SK-N-MC (cell line): ENCODE measurements around the gene KRTAP10-7.
"Not testable (repeated sequence)": the region's sequence is repeated elsewhere in the genome, so short reads cannot be mapped to it uniquely, and the experiment has no call there.

ENCODE experiments used
- DNase-seq: peaks from one replicate; pipeline ENCODE4 v3.0.0-alpha.2; 2011; ENCODE audit warnings: low read depth, low spot score
- H3K27ac ChIP-seq: fragments of 200-600 bp; sonication (generic); 2 replicates; pipeline ENCODE4 v1.5.1; 2016; ENCODE audit warnings: mixed run types
- H3K36me3 ChIP-seq: fragments of 200-600 bp; sonication (generic); 2 replicates; pipeline ENCODE4 v1.6.1; 2017; ENCODE audit warnings: antibody characterized with exemption, low read length, mixed read lengths; ENCODE audit not compliant: insufficient read depth
- H3K4me3 ChIP-seq: fragments of 200-600 bp; sonication (generic); 2 replicates; pipeline ENCODE4 v1.5.1; 2016
- H3K9ac ChIP-seq: fragments of 200-600 bp; sonication (generic); 2 replicates; pipeline ENCODE4 v1.8.0; 2017; ENCODE audit warnings: mixed run types, mixed read lengths; ENCODE audit not compliant: insufficient read length
- H3K9me3 ChIP-seq: fragments of 200-600 bp; sonication (generic); 2 replicates; pipeline ENCODE4 v1.6.1; 2017; ENCODE audit warnings: low read depth, mild to moderate bottlenecking, antibody characterized with exemption, low read length, moderate library complexity, mixed read lengths
- EZH2 ChIP-seq: fragments of 200-600 bp; sonication (generic); IDR thresholded peaks from one replicate; pipeline ENCODE4 v1.6.1; 2017; ENCODE audit warnings: antibody characterized with exemption
- FOXP2 ChIP-seq: optimal IDR thresholded peaks from 2 replicates; pipeline ENCODE3; 2011; ENCODE audit warnings: mild to moderate bottlenecking, moderate library complexity; ENCODE audit not compliant: insufficient read depth; ENCODE audit errors: extremely low read length, control extremely low read depth
- POLR2AphosphoS5 ChIP-seq: IDR thresholded peaks from 2 replicates; pipeline ENCODE4 v1.6.1; 2012; ENCODE audit warnings: mild to moderate bottlenecking, low read depth, low read length, borderline replicate concordance

Gene KRTAP10-7, protein sequence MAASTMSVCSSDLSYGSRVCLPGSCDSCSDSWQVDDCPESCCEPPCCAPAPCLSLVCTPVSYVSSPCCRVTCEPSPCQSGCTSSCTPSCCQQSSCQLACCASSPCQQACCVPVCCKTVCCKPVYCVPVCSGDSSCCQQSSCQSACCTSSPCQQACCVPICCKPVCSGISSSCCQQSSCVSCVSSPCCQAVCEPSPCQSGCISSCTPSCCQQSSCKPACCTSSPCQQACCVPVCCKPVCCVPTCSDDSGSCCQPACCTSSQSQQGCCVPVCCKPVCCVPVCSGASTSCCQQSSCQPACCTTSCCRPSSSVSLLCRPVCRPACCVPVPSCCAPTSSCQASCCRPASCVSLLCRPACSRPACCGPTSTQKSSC

DNA sequence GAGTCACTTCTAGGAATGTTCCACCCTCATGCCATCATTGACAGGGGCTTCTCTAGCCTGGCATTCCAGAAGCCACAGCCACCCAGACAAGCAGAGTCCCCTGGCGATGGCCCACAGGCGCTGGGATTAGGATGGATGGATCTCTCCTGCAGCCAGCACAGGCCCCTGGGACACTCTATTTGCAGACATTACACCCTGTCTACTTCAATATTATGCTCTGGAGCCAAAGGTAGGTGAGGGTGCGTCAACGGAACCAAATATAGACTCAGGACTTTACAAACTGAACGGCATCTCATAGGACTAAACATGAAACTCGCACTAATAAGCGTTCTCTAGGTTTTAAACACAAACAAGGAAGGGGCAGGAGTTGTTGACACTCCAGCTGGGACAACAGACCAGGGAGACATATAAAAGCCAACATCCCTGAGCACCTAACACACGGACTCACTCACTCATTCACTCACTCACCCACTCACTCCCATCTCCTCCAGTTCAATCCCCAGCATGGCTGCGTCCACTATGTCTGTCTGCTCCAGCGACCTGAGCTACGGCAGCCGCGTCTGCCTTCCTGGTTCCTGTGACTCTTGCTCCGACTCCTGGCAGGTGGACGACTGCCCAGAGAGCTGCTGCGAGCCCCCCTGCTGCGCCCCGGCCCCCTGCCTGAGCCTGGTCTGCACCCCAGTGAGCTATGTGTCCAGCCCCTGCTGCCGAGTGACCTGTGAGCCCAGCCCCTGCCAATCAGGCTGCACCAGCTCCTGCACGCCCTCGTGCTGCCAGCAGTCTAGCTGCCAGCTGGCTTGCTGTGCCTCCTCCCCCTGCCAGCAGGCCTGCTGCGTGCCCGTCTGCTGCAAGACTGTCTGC is at the start of gene KRTAP10-7:
Gene KRTAP10-7, plus strand, starts transcription at position 480 of the 861 bp plus-strand sequence. Its CDS starts 25 bp downstream, at position 505.
- DNase-seq, H3K27ac ChIP-seq, H3K9ac ChIP-seq, H3K4me3 ChIP-seq, H3K9me3 ChIP-seq: not testable (repeated sequence)
- H3K36me3 ChIP-seq, result peaks cover 13% of the 10 kb centered on the region

DNA sequence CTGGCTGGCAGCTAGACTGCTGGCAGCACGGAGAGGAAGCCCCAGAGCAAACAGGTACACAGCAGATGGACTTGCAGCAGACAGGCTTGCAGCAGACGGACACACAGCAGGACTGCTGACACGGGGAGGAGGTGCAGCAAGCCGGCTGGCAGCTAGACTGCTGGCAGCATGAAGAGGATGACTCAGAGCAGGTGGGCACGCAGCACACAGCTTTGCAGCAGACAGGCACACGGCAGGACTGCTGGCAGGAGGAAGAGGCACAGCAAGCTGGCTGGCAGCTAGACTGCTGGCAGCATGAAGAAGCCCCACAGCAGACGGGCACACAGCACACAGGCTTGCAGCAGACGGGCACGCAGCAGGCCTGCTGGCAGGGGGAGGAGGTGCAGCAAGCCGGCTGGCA is 49.6 kb upstream of the KRTAP10-7 start:
- Histone ChIP-seq H3K9ac (no peak overlapping the region), H3K36me3 (no peaks in the 10 kb centered on the region), H3K9me3 (peaks cover 3% of the 10 kb centered on the region; the same call in 1 of the 2 replicates), H3K4me3 (no peak overlapping the region), H3K27ac (no peak overlapping the region)
- TF ChIP-seq FOXP2 (no peak), POLR2AphosphoS5 (no peak), EZH2 (no peak)
- no peak for DNase-seq

DNA sequence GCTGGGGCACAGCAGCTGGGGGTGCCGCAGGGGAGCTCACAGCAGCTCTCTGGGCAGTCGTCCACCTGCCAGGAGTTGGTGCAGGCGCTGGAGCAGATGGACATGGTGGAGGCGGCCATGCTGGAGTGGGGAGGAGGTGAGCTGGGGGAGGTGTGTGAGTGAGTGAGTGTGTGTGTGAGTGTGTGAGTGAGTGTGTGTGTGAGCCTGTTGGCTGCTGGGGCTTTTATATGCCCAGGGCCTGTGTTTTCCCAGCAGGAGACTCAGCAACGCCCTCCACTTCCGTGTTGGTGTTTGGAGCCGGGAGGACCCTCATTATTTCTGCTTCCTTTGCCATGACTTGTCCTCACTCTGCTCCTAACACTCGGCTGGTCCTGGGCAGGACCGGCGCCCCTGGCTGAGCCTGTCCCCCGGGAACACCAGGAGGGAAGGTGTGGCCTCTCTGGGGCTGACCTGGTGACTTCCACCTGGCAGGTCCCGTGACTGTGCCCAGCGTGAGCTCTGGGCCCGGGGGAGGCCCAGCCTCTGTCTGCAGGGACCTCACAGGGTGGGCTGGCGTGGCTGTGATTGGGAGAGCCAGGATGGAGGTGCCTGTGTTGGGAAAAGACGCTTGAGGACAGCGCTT is 48.9 kb upstream of the KRTAP10-7 start, which contains the start of gene KRTAP10-2:
Gene KRTAP10-2, minus strand, starts transcription at position 166 of the 622 bp plus-strand sequence. Its CDS starts 47 bp downstream, at position 119.
- no peak within 1 kb of the TSS for H3K9ac ChIP-seq
- DNase-seq, result no peak

DNA sequence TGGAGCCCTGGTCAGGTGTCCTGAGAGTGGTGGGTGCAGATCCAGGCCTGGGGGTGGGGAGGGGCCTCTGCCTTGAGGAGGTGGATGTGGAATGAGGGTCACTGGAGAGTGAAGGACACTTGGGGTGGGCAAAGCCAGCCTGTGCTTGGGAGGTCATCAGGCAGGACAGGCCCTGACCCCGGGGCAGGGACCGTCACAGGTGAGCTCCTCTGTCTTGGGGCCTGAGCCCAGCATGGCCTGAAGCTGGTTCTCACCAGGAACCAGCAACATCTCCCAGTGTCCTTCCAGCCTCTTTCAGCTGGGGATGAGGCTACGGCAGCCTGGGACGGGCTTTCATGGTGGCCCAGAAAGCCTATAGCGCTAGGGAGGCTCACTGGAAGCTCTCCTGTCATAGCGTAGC is 48.3 kb upstream of the KRTAP10-7 start:
- no peaks in the 10 kb centered on the region for H3K36me3 ChIP-seq
- no peak overlapping the region for H3K4me3 ChIP-seq
- TF ChIP-seq FOXP2 (no peak), POLR2AphosphoS5 (no peak), EZH2 (no peak)
- no peak overlapping the region for H3K27ac ChIP-seq
- H3K9ac ChIP-seq, result no peak overlapping the region
- DNase-seq, result no peak
- H3K9me3 ChIP-seq, result no peaks in the 10 kb centered on the region

More for the DNA sequence above, 48.9 kb upstream of the KRTAP10-7 start, which contains the start of gene KRTAP10-2:
- Histone ChIP-seq H3K27ac (no peak within 1 kb of the TSS), H3K9me3 (peaks cover 3% of the 10 kb centered on the region; the same call in 1 of the 2 replicates), H3K4me3 (no peak within 1 kb of the TSS), H3K36me3 (no peaks in the 10 kb centered on the region)
- TF ChIP-seq EZH2, result no peak
- no peak for TF ChIP-seq FOXP2
- no peak for TF ChIP-seq POLR2AphosphoS5

DNA sequence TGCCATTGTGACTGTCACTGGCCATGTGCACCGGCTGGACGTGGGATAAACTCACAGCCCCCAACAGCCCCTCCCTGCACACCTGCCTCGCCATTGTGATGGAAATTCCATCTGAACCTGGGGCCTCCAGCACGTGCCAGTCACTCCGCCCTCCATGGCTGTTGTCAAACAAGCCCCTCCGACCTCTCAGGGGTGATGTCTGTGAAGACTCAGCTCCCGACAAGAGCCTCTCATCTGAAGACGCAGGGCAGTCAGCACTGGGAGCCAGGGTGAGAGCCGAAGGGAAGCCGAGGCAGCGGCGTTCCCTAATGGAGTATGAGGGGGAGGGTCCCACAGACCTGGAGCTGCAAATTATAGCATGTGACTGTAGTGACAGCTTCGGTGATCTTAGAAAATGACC is 47.7 kb upstream of the KRTAP10-7 start:
- Histone ChIP-seq H3K9ac (no peak overlapping the region), H3K4me3 (no peak overlapping the region), H3K9me3 (no peaks in the 10 kb centered on the region), H3K27ac (no peak overlapping the region), H3K36me3 (no peaks in the 10 kb centered on the region)
- TF ChIP-seq POLR2AphosphoS5 (no peak), EZH2 (no peak), FOXP2 (no peak)
- DNase-seq, result no peak

DNA sequence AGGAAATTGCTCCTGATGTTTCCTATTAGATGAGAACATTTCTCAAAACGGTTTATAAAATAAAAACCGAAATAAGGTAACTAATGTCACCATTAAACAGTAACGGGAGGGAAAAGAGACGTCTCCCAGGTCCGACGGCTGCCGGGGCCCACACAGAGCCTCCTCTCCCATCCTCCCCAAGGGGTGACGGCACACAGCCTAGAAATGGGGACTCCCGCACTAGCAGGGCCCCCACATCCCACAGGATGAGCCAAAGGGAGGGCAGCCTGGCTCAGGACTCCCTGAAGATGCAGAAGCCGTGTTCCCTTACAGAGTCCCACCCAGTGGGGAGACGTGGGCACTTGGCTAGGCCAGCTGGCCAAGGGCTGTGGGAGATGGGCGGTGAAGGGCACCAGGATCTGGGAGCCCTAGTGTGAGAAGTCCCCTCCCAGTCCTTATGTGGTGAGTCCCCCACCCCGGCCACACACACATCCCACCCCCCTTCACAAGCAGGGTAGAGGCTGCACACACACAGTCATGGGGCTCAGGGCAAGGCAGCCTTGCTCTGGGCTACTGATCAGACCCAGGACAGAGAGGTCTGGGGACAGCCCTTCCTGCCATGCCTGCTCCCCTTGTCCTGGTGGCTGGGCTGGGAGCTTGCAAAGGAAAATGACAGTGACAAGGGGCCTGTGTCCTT is 45.1 kb upstream of the KRTAP10-7 start:
- no peak for DNase-seq
- Histone ChIP-seq H3K9me3 (no peaks in the 10 kb centered on the region), H3K36me3 (no peaks in the 10 kb centered on the region), H3K4me3 (no peak overlapping the region), H3K9ac (no peak overlapping the region), H3K27ac (no peak overlapping the region)
- no peak for TF ChIP-seq FOXP2
- TF ChIP-seq EZH2, result no peak
- no peak for TF ChIP-seq POLR2AphosphoS5

DNA sequence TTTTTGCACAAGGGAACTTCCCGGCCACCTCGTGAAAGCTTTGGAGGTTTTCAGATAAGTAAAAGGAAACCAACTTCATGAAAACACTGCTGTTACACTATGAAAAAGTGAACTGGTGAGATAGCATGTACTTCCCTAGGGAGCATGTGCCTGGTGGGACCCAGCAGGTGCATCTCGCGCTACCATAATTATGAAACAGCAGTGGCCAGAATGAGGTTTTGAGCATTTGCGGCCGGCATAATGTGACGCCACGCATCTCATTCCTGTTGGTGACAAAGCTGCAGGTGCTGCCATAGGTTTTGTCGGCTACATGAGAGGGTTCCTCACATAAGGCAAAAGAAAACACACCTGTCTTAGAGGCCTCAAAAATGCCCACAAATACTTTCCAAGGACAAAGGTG is 43.5 kb upstream of the KRTAP10-7 start:
- no peak for DNase-seq
- Histone ChIP-seq H3K27ac (no peak overlapping the region), H3K9ac (no peak overlapping the region), H3K4me3 (no peak overlapping the region), H3K36me3 (no peaks in the 10 kb centered on the region), H3K9me3 (no peaks in the 10 kb centered on the region)
- TF ChIP-seq EZH2 (no peak), FOXP2 (no peak), POLR2AphosphoS5 (no peak)
